ENCODE data around the gene CCDC43.
"Not testable (repeated sequence)": the region's sequence is repeated elsewhere in the genome, so short reads cannot be mapped to it uniquely, and the experiment has no call there.

Gene CCDC43

GRCh38 chr17:44653384-44653783 is 36.2 kb downstream of the CCDC43 start:
- Mint-ChIP-seq H3K36me3 (ENCODE audit: low read depth) (peaks cover 2% of the 10 kb centered on the region), H3K27me3 (ENCODE audit: low read depth) (peaks cover 42% of the 10 kb centered on the region), H3K27ac (no peak overlapping the region), H3K9me3 (no peaks in the 10 kb centered on the region), H3K4me3 (no peak overlapping the region), H3K4me1 (ENCODE audit: low read depth) (peaks cover 7% of the 10 kb centered on the region)
- DNase-seq (ENCODE audit: low spot score), result no peak

GRCh38 chr17:44652727-44653126 is 36.8 kb downstream of the CCDC43 start:
- H3K4me1 Mint-ChIP-seq (ENCODE audit: low read depth), result peaks cover 7% of the 10 kb centered on the region
- peaks cover 2% of the 10 kb centered on the region for H3K36me3 Mint-ChIP-seq (ENCODE audit: low read depth)
- no peak overlapping the region for H3K4me3 Mint-ChIP-seq
- H3K9me3 Mint-ChIP-seq, result no peaks in the 10 kb centered on the region
- H3K27me3 Mint-ChIP-seq (ENCODE audit: low read depth), result peaks cover 47% of the 10 kb centered on the region
- DNase-seq (ENCODE audit: low spot score), result no peak
- H3K27ac Mint-ChIP-seq, result no peak overlapping the region

- DNase-seq (ENCODE audit: low spot score), result no peak
- Mint-ChIP-seq H3K4me3 (no peak overlapping the region), H3K4me1 (ENCODE audit: low read depth) (peaks cover 4% of the 10 kb centered on the region), H3K36me3 (ENCODE audit: low read depth) (no peaks in the 10 kb centered on the region), H3K9me3 (no peaks in the 10 kb centered on the region), H3K27ac (no peak overlapping the region), H3K27me3 (ENCODE audit: low read depth) (peaks cover 41% of the 10 kb centered on the region)
Measured at GRCh38 chr17:44651228-44651627, 38.3 kb downstream of the CCDC43 start.

- no peak overlapping the region for H3K27ac Mint-ChIP-seq
- H3K27me3 Mint-ChIP-seq (ENCODE audit: low read depth), result peaks cover 27% of the 10 kb centered on the region
Measured at GRCh38 chr17:44648963-44649362, 40.6 kb downstream of the CCDC43 start.

DNA sequence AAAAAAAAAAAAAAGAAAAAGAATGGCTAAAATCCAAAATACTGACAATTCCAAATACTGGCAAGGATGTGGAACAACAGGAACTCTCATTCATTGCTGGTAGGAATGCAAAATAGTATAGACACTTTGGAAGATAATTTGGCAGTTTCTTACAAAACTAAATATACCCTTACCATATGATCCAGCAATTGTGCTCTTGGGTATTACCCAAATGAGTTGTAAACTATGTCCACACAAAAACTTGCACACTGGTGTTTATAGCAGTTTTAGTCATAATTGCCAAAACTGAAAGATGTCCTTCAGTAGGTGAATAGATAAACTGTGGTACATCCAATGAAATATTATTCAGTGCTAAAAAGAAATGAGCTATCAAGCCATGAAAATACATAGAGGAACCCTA is 41.8 kb downstream of the CCDC43 start:
- Mint-ChIP-seq H3K36me3 (ENCODE audit: low read depth) (no peaks in the 10 kb centered on the region), H3K27me3 (ENCODE audit: low read depth) (peaks cover 25% of the 10 kb centered on the region), H3K27ac (no peak overlapping the region), H3K4me3 (no peak overlapping the region), H3K9me3 (no peaks in the 10 kb centered on the region), H3K4me1 (ENCODE audit: low read depth) (no peaks in the 10 kb centered on the region)
- DNase-seq (ENCODE audit: low spot score), result no peak

More at GRCh38 chr17:44648963-44649362, 40.6 kb downstream of the CCDC43 start:
- DNase-seq (ENCODE audit: low spot score), result no peak
- Mint-ChIP-seq H3K36me3 (ENCODE audit: low read depth) (no peaks in the 10 kb centered on the region), H3K9me3 (no peaks in the 10 kb centered on the region), H3K4me3 (no peak overlapping the region), H3K4me1 (ENCODE audit: low read depth) (no peaks in the 10 kb centered on the region)

DNA sequence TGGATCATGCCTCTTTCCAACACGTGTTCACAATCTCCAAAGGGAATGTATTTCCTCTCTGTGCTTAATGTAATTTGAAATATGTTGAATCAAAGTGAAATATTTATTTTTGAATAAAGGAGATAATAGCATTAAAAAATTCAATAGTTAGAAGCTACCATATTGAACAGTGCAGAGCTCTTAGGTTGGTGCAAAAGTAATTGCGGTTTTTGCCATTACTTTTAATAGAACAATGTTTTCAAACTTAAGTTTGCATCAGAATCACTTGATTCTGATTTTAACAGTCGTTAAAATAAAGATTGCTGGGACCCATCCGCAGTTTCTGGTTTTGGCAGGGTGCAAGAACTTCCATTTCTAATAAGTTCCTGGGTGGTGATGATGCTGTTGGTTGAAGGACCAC is 43.3 kb downstream of the CCDC43 start:
- H3K27me3 Mint-ChIP-seq (ENCODE audit: low read depth), result peaks cover 24% of the 10 kb centered on the region
- no peak for DNase-seq (ENCODE audit: low spot score)
- no peak overlapping the region for H3K4me3 Mint-ChIP-seq
- H3K9me3 Mint-ChIP-seq, result no peaks in the 10 kb centered on the region
- no peaks in the 10 kb centered on the region for H3K4me1 Mint-ChIP-seq (ENCODE audit: low read depth)
- H3K36me3 Mint-ChIP-seq (ENCODE audit: low read depth), result no peaks in the 10 kb centered on the region
- H3K27ac Mint-ChIP-seq, result no peak overlapping the region

DNA sequence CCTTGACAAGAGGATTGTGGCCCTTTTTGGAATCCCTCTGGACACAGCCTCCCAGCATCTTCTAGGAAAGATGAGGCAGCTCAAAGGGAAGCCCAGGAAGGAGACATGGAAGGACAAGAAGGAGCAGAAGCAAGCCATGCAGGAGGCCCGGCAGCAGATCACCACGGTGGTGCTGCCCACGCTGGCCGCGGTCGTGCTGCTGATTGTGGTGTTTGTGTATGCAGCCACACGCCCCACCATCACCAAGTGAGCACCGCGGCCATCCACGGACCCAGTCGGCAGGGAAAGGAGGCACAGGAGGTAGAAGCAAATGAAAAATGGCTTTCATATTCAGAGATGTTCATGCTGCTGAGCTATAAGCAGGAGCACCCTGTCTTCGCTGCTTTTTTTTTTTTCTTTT is 44.2 kb downstream of the CCDC43 start:
- Mint-ChIP-seq H3K4me1 (ENCODE audit: low read depth) (no peaks in the 10 kb centered on the region), H3K36me3 (ENCODE audit: low read depth) (no peaks in the 10 kb centered on the region), H3K27ac (no peak overlapping the region), H3K9me3 (no peaks in the 10 kb centered on the region), H3K4me3 (no peak overlapping the region), H3K27me3 (ENCODE audit: low read depth) (peaks cover 27% of the 10 kb centered on the region)
- DNase-seq (ENCODE audit: low spot score), result no peak

GRCh38 chr17:44642834-44643233 is 46.7 kb downstream of the CCDC43 start:
- no peaks in the 10 kb centered on the region for H3K9me3 Mint-ChIP-seq
- H3K36me3 Mint-ChIP-seq (ENCODE audit: low read depth), result no peaks in the 10 kb centered on the region
- H3K4me1 Mint-ChIP-seq (ENCODE audit: low read depth), result no peaks in the 10 kb centered on the region
- H3K27me3 Mint-ChIP-seq (ENCODE audit: low read depth), result peaks cover 15% of the 10 kb centered on the region
- no peak overlapping the region for H3K4me3 Mint-ChIP-seq
- no peak for DNase-seq (ENCODE audit: low spot score)
- no peak overlapping the region for H3K27ac Mint-ChIP-seq

DNA sequence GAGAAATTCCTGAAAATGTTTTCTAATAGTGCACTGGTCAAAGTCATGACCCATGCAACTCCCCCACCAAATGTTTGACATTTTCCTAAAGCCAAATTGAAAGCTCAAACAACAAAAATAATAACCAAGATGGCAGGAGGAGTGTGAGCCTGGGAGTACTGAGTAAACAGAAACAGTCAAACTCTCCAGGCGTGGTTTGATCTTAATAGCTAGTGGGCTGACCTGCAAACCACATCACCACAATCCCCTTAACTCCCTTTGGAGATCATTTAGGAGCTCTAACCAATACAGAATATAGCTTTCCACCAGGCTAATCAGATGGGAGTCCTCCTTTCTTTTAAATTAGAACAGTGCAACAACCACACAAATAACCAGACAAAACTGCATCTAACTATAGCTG is 52.5 kb downstream of the CCDC43 start:
- peaks cover 21% of the 10 kb centered on the region for H3K27me3 Mint-ChIP-seq (ENCODE audit: low read depth)
- DNase-seq (ENCODE audit: low spot score), result no peak
- H3K27ac Mint-ChIP-seq, result no peak overlapping the region
- no peaks in the 10 kb centered on the region for H3K9me3 Mint-ChIP-seq
- H3K4me3 Mint-ChIP-seq, result no peak overlapping the region
- H3K4me1 Mint-ChIP-seq (ENCODE audit: low read depth), result no peaks in the 10 kb centered on the region
- H3K36me3 Mint-ChIP-seq (ENCODE audit: low read depth), result no peaks in the 10 kb centered on the region

GRCh38 chr17:44636562-44636961 is 53.0 kb downstream of the CCDC43 start:
- Mint-ChIP-seq H3K9me3 (no peaks in the 10 kb centered on the region), H3K36me3 (ENCODE audit: low read depth) (no peaks in the 10 kb centered on the region), H3K4me3 (no peak overlapping the region), H3K27ac (no peak overlapping the region), H3K4me1 (ENCODE audit: low read depth) (no peaks in the 10 kb centered on the region), H3K27me3 (ENCODE audit: low read depth) (peaks cover 23% of the 10 kb centered on the region)
- DNase-seq (ENCODE audit: low spot score), result no peak

GRCh38 chr17:44634401-44634800 is 55.2 kb downstream of the CCDC43 start:
- not testable (repeated sequence) for H3K4me1 Mint-ChIP-seq (ENCODE audit: low read depth); DNase-seq (ENCODE audit: low spot score); H3K9me3 Mint-ChIP-seq; H3K27ac Mint-ChIP-seq; H3K36me3 Mint-ChIP-seq (ENCODE audit: low read depth); H3K4me3 Mint-ChIP-seq
- H3K27me3 Mint-ChIP-seq (ENCODE audit: low read depth), result peaks cover 18% of the 10 kb centered on the region

DNA sequence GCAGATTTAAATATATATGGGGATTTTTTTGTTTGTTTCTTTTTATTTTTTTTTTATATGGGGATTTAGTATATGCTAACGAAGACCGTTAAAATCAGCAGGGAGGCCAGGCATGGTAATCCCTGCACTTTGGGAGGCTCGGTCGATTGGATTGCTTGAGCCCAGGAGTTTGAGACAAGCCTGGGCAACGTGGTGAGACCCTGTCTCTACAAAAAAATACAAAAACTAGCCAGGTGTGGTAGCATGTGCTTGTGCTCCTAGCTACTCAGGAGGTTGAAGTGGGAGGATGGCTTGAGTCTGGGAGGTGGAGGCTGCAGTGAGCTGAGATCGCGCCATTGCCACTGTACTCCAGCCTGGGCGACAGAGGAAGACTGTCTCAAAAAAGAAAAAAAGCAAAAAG is 55.6 kb downstream of the CCDC43 start:
- no peaks in the 10 kb centered on the region for H3K4me1 Mint-ChIP-seq (ENCODE audit: low read depth)
- H3K27me3 Mint-ChIP-seq (ENCODE audit: low read depth), result peaks cover 18% of the 10 kb centered on the region
- no peak overlapping the region for H3K4me3 Mint-ChIP-seq
- no peaks in the 10 kb centered on the region for H3K9me3 Mint-ChIP-seq
- no peaks in the 10 kb centered on the region for H3K36me3 Mint-ChIP-seq (ENCODE audit: low read depth)
- DNase-seq (ENCODE audit: low spot score), result no peak
- H3K27ac Mint-ChIP-seq, result no peak overlapping the region

GRCh38 chr17:44630703-44631102 is 58.9 kb downstream of the CCDC43 start:
- no peaks in the 10 kb centered on the region for H3K36me3 Mint-ChIP-seq (ENCODE audit: low read depth)
- no peak for DNase-seq (ENCODE audit: low spot score)

GRCh38 chr17:44629314-44629713 is 60.3 kb downstream of the CCDC43 start:
- H3K4me3 Mint-ChIP-seq, result no peak overlapping the region
- H3K27ac Mint-ChIP-seq, result no peak overlapping the region
- no peaks in the 10 kb centered on the region for H3K4me1 Mint-ChIP-seq (ENCODE audit: low read depth)
- no peaks in the 10 kb centered on the region for H3K9me3 Mint-ChIP-seq
- DNase-seq (ENCODE audit: low spot score), result no peak
- peaks cover 9% of the 10 kb centered on the region for H3K27me3 Mint-ChIP-seq (ENCODE audit: low read depth)
- no peaks in the 10 kb centered on the region for H3K36me3 Mint-ChIP-seq (ENCODE audit: low read depth)

More at GRCh38 chr17:44630703-44631102, 58.9 kb downstream of the CCDC43 start:
- no peaks in the 10 kb centered on the region for H3K9me3 Mint-ChIP-seq
- no peaks in the 10 kb centered on the region for H3K4me1 Mint-ChIP-seq (ENCODE audit: low read depth)
- H3K27ac Mint-ChIP-seq, result no peak overlapping the region
- peaks cover 12% of the 10 kb centered on the region for H3K27me3 Mint-ChIP-seq (ENCODE audit: low read depth)
- H3K4me3 Mint-ChIP-seq, result no peak overlapping the region

All from T-helper 2 cell treated with Interferon-gamma antibody and Interleukin-4, amounts not matched to agents 5 μg/mL and 100 μg/mL, for 36 hours (primary cell).